Stimulated activated CD4-positive, alpha-beta T cell treated with anti-CD3 and anti-CD28 coated beads, Interleukin-12 subunit alpha, Interleukin-12 subunit beta, amount 100 ng/mL, for 4 hours (primary cell): Measurements from ENCODE around the gene MEF2A.
"Not testable (repeated sequence)": the region's sequence is repeated elsewhere in the genome, so short reads cannot be mapped to it uniquely, and the experiment has no call there.

Source experiments
- DNase-seq: peaks from one replicate; pipeline ENCODE4 v3.0.0-alpha.2; 2020

MEF2A gene

GRCh38 chr15:99657996-99658395 is 92.2 kb downstream of the MEF2A start:
- DNase-seq: no peak

GRCh38 chr15:99662903-99663302 is 97.1 kb downstream of the MEF2A start:
- no peak for DNase-seq

DNA sequence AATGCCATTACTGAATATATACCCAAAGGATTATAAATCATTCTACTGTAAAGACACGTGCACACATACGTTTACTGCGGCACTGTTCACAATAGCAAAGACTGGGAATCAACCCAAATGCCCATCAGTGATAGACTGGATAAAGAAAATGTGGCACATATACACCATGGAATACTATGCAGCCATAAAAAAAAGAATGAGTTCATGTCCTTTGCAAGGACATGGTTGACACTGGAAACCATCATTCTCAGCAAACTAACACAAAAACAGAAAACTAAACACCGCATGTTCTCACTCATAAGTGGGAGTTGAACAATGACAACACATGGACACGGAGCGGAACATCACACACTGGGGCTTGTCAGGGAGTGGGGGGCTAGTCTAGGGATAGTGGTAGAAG is 100.3 kb downstream of the MEF2A start:
- not testable (repeated sequence) for DNase-seq

DNA sequence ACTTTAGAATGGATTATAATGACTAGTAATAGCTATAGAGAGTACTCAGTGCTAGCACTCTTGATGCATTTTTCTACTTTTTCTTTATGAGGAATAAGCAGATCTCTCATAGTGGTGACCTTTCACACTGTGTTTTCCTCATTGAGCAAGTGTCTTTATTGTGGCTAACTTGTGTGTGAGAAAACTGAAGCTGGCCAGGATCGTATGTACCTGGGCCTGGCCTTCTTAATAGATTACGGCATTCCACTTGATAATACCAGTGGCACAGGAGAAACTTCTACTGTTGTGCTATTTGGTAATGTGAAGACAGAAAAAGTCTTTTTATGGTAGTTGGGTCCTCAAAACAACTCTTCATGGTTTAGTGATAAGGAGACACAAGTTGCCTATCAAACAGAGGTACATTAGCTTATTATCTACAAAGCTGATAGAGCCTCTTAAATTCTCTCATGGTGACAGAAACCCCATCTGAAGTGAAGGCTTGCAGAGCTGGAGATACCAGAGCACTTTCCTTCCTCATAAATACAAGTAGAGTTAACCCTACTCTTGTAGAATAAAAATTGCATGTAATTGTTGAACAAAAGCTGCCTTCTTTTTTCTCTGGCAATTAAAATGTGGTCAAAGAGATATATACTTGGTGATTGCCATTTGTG is 102.9 kb downstream of the MEF2A start:
- no peak for DNase-seq

- no peak for DNase-seq
These were observed 103.5 kb downstream of the MEF2A start for GRCh38 chr15:99669250-99669649.

GRCh38 chr15:99671926-99672635 is 106.3 kb downstream of the MEF2A start:
- DNase-seq: no peak

- no peak for DNase-seq
These were observed 107.3 kb downstream of the MEF2A start for GRCh38 chr15:99673111-99673510.

DNA sequence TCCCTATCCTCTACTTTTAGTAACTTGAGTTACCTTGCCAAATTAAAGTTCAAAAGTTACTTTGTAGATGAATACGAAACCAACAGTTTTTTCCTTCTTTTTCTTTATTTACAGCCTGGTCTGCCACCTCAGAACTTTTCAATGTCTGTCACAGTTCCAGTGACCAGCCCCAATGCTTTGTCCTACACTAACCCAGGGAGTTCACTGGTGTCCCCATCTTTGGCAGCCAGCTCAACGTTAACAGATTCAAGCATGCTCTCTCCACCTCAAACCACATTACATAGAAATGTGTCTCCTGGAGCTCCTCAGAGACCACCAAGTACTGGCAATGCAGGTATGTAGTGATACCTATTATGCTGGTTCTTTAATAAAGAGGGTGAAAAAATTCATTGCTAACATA is 108.5 kb downstream of the MEF2A start:
- DNase-seq: no peak

DNA sequence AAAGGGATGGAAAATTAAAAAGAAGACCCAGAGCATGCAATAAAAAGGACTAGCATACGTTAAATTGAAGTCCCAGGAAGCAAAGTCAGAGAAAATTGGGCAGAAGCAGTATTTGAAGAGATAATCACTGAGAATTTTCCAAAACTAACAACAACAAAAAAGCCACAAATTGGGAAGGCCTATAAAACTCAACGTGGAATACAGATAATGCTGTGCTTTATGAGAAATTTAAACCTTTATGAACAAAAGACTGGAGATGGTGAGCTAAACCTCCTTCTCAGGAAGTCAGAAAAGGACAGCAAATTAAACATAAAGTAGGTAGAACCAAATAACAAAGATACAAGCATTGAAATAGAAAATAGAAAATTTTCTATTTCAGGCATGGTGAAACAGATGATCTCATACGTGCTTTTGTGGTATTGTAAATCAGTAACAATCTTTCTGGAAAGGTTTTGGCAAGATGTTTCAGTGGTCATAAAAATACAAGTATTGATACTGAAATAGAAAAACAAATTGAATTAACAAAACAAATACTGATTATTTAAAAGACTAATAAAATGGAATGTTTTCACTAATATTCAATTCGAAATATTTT is 111.9 kb downstream of the MEF2A start:
- DNase-seq: no peak

DNA sequence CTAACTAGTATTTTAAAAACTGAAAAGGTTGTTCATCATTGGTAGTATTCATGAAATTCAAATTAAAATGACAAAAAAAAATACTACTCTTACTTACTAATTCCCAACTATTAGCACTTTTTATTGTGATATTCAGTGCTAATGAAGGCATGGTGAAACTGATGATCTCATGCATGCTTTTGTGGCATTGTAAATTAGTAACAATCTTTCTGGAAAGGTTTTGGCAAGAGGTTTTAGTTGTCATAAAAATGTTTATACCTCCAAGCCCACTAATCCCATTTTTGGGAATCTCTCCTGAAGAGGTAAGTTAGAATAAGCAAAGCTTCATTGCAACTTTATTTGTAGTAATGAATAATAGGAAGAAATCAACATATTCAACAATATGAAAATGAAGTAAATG is 114.5 kb downstream of the MEF2A start:
- DNase-seq: no peak

- DNase-seq: no peak
These were observed 116.2 kb downstream of the MEF2A start for GRCh38 chr15:99681990-99682389.

GRCh38 chr15:99682455-99682854 is 116.7 kb downstream of the MEF2A start:
- no peak for DNase-seq

GRCh38 chr15:99683000-99683670 is 117.4 kb downstream of the MEF2A start:
- DNase-seq: no peak

DNA sequence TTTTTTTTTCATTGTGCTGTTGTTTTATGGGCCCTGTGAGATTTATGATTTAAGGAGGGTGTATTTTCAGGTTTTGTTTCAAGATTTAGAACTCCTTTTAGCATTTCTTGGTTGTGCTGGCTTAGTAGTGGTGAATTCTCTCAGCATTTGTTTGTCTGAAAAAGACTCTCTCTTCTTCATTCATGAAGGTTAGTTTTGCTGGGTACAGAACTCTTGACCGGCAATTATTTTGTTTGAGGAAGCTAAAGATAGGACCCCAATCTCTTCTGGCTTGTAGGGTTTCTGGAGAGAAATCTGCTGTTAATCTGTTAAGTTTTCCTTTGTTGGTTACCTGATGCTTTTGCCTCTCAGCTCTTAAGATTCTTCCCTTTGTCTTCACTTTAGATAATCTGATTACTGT is 120.5 kb downstream of the MEF2A start:
- DNase-seq: no peak

DNA sequence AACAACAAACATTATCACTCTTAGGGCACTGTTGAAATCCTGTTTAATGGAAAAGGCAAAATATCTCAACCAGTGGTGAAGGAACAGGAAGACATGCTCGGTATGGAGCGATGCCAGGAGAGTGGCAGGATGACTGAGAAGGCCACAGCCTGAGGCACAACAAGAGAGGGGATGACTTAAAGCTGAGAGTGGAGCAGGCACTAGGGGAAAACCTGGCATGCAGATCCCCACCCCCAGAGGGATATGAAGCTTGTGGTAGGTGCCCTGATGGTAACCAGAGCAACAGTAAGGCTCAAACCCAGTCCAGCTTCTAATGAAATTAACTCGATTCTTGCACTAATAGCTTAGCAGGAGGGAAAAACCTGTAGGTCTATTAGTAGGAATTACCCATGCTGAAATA is 127.0 kb downstream of the MEF2A start:
- no peak for DNase-seq

DNA sequence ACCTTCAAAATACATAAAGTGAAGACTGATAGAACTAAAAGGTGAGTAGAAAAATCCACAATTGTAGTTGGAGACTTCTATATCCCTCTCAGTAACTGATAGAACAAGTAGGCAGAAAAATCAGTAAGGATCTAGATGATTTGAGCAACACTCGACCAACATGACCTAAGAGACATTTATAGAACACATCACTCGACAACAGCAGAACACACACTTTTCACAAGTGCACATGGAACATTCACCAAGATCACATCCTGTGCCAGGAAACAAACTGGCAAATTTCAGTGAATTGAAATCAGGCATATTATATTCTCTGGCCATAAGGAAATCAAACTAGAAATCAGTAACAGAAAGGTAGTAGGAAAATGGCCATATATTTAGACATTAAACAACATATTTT is 130.3 kb downstream of the MEF2A start:
- no peak for DNase-seq

GRCh38 chr15:99702895-99703602 is 137.3 kb downstream of the MEF2A start:
- DNase-seq: no peak

- DNase-seq: no peak
These were observed 138.0 kb downstream of the MEF2A start for GRCh38 chr15:99703603-99704443.

DNA sequence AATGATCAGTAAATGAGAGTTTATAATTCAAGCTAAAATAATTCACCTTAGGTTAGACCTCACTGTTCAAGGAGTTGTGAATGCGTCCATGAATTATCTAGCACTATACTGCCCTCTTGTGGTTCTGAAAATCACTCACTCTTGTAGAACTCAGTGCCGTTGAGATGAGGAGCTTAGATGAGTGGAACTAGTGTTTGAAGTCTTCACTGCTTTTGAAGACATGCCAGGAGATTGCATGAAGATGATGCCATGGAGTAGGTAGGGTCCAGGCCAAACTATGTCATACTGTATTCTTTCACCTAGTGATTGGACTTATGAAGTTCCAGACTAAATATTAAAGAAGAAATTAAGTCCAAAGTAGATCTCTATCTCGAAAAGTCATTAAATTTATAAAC is 138.7 kb downstream of the MEF2A start:
- DNase-seq: no peak

- no peak for DNase-seq
These were observed 140.9 kb downstream of the MEF2A start for GRCh38 chr15:99706557-99707303.

- no peak for DNase-seq
These were observed 141.9 kb downstream of the MEF2A start for GRCh38 chr15:99707473-99708270.
